ENCODE data around the gene SEMA5A. TPM values are rescaled to one million over a fixed set of nuclear protein-coding genes. Genes with fewer than 3 reads are reported as not detected.
"Not testable (repeated sequence)": the region's sequence is repeated elsewhere in the genome, so short reads cannot be mapped to it uniquely, and the experiment has no call there.

SEMA5A gene
- total RNA-seq, 1 donor from 2014 or later, result 2.2 TPM

GRCh38 chr5:9401786-9402472 lies 143.9 kb downstream of the SEMA5A start:
- DNase-seq (ENCODE audit: low read depth), result no peak

DNA sequence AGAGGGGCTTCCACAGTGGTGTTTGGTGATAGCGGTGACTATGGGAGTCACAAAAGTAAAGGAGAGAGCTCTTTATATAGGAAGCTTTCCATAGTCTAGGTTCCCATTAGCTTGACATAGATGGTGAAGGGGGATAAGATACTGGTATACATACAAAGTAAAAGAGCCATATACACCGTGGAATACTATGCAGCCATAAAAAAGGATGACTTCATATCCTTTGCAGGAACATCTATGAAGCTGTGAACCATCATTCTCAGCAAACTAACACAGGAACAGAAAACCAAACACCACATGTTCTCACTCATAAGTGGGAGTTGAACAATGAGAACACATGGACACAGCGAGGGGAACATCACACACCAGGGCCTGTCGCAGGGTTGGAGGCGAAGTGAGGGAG lies 146.1 kb downstream of the SEMA5A start:
- DNase-seq (ENCODE audit: low read depth), result not testable (repeated sequence)

DNA sequence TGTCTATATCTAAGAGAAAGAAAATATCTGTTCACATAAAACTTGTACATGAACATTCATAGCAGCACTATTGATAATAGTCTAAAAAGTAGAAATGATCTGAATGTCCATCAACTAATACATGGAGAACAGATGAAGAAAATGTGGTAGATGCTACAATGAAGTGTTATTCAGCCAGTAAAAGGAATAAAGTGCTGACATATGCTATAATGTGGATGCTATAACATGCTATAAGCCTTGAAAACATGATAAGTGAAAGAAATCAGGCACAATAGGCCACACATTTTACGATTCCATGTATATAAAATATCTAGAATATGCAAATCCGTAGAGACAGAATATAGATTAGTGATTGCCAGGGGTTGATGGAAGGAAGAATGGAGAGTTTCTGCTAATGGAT lies 146.8 kb downstream of the SEMA5A start:
- no peak for DNase-seq (ENCODE audit: low read depth)

DNA sequence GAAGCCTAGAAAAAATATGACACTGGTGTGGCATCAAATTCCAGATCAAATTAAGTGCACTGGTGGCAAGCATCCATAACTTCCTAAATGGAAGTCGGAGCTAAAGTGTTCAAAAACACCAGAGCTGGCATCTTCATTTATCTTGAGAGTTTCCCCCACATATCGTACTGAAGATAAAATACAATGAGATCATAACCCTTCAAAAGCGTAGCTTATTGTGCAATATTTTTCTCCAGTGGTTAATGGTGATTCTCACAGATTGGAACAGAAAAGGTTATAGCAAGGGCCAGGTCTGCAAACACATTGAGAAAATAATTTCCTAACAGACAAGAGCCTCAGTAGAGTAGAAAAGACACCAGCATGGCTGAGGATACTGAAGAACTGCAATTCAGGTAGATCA lies 147.6 kb downstream of the SEMA5A start:
- no peak for DNase-seq (ENCODE audit: low read depth)

- DNase-seq (ENCODE audit: low read depth), result no peak
Observed at GRCh38 chr5:9396285-9396770, 149.5 kb downstream of the SEMA5A start.

DNA sequence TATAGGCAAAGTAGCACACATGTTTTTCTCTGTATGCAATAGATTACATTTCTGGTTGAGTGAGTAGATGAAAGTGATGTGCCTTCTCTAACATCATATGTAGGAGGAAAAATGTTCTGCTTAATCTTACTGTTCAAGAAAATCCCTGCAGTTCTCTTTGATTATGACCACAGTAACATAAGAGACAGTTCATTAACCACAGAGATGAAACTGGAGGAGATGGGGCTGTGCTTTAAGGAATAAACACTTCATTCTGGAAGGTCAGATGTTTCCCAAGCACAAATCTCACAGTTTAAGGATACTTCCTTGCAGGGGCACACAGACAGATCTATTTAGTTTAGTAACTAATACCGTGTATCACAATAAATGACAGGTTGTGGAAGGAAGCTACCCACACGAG lies 150.2 kb downstream of the SEMA5A start:
- peak; percentile 7 for DNase-seq (ENCODE audit: low read depth)

DNA sequence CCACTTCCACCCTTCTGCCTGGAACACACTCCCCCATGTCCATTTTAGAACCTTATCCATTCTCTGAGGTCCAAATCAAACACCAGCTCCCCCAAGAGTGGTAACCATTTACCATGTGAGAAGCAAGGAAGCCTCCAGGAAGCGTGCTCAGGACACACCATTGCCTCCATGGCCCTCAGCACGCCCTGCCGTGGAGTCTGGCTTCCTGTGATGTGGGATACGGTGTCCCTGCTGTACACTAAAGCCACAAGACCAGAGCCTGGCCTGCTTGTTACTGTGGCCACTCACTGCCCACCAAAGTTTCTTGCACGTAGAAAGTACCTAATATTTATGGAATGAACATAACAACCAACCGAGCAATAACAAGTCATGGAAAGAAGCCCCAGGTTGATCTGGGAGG lies 151.7 kb downstream of the SEMA5A start:
- no peak for DNase-seq (ENCODE audit: low read depth)

- DNase-seq (ENCODE audit: low read depth), result peak; percentile 18
Observed at GRCh38 chr5:9392625-9393024, 153.2 kb downstream of the SEMA5A start.

DNA sequence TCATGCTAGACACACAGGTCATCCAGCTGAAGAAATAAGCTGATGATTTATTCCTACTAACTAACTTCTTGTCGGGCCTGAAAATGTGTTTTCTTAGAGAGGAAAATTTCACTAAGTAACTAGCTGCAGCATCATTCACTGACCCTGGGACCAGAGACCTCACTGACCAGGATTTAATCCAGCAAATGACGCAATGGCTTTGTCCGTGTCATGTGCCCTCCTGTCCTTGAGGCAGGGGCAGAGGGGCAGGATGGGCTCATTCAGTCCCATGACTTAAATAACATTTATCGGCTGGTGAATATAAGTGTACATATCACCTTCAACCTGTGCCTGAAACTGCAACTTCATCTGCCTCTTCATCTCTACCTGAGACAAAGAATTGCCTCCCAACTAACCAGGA lies 154.8 kb downstream of the SEMA5A start:
- DNase-seq (ENCODE audit: low read depth), result no peak

DNA sequence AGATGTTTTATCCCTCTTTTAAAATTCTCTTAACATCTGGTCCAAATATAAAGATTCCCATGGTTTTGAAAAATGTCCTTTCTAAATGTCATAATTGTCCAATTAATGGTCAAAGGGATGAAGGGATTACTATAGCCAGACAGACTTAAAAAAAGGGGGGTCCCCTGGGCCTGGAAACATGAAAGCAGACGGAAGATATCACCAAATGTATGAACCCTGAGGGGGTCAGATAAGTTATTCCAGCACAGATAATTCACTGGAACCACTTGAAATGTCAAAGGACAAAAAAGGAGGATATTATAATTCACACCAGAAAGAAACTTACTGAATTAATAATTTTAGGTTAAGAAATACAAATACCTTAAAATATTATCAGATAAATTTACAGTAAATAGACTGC lies 155.8 kb downstream of the SEMA5A start:
- DNase-seq (ENCODE audit: low read depth), result no peak

DNA sequence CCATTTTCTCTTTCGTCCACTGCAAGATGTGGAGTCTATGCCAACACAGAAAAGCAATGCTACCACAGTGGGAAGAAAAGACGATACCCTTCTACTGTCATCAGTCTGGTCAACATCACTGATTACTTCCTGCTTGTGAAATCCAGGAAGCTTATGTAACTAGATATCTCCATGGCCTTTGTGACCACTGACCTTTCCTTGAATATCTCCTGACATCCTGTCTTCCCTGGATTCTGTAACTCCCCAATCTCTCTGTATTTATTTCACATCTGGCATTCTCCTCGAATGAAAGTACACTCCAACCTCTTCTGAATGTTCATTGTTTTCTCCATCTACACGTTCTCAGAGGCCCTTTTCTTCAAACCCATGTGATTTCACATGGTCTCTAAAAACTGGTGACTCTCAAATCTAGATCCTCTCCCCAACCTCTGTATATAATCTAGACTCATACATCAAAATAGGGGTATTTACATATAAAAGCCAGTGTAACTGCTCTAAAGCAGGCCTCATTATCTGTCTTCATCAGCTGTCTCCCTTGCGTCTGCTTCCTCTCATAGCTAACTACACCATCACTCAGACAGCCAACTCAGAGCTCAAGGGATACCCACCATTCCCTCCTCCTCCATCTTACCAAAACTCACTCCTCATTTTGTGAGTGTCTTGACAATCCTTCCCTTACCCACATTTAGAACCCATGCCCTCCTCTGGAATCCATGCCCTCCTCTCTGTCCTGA lies 156.8 kb downstream of the SEMA5A start:
- DNase-seq (ENCODE audit: low read depth), result no peak

GRCh38 chr5:9387879-9388278 lies 158.0 kb downstream of the SEMA5A start:
- DNase-seq (ENCODE audit: low read depth), result no peak

DNA sequence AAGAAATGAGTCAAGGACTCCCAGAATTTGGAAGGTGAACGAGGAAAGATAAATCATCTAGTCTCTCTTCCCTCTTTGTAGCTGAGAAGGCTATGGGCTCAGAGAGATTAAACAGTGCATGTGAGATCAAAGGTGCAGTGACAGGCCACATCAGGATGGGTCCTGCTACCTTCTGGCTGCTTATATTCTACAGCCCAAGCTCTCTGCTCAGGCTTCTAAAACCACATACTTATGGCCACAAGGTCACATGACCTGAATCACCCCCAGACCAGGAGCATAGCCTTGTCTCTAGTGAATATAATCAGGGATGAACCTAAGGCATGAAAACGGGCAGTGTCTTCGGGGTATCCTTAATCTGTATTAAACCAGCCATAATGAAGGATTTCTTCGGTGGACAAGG lies 158.9 kb downstream of the SEMA5A start:
- no peak for DNase-seq (ENCODE audit: low read depth)

DNA sequence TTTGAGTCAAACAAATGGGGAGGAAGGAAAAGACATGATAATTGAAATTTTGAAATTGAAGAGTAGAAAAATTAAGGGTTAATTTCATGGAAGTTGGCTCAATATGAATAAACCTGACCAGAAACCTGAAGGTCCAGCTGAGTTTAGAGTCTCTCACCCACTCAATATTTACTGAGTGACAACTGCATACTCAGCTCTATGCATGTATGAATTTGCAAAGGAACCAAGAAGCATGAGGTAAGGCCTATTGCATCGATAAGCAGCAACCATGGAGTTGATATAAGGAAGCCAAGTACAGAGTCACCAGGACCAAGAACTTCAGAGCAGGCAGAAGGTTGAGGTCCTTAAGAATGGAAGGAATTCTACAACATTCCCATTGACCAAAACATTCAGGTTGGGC lies 163.4 kb downstream of the SEMA5A start:
- no peak for DNase-seq (ENCODE audit: low read depth)

- DNase-seq (ENCODE audit: low read depth), result no peak
Observed at GRCh38 chr5:9381464-9381863, 164.4 kb downstream of the SEMA5A start.

DNA sequence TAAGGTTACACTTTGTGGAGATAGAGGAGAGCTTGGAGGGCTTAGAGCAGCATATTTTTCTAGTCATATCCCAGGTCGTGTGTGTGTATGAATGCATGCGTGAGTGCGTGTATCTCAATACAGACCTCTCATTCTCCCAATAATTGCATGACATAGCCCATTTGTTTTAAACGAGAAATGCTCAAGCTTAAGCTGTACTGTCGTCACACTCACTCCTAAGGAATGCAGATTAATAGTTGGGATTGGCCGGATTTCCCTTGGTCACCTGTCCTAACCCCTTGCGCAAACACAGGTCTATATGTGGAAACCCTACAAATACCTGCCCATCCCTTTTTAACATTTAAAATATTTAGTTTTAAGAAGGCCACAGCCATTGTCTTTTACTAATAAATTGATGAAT lies 165.8 kb downstream of the SEMA5A start:
- no peak for DNase-seq (ENCODE audit: low read depth)

GRCh38 chr5:9376363-9377117 lies 169.3 kb downstream of the SEMA5A start:
- DNase-seq (ENCODE audit: low read depth), result no peak

DNA sequence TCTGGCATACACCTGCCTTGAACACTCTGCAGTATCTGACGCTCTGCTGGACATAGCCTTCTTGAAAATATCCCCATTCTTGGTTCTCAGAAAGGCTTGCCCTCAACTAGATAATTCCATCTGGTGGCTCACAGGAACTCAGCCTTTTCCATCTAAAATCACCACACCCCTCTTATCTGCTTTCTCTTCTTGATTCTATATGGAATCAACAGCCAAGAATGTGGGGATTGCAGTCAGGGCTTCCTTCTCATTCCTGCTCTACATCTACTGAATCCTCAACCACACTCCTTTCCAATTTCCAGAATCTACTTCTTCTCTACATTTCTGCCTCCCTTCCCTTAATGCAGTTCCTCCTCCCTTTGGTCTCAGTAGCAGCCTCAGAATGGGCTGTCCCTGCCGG lies 170.1 kb downstream of the SEMA5A start:
- no peak for DNase-seq (ENCODE audit: low read depth)

DNA sequence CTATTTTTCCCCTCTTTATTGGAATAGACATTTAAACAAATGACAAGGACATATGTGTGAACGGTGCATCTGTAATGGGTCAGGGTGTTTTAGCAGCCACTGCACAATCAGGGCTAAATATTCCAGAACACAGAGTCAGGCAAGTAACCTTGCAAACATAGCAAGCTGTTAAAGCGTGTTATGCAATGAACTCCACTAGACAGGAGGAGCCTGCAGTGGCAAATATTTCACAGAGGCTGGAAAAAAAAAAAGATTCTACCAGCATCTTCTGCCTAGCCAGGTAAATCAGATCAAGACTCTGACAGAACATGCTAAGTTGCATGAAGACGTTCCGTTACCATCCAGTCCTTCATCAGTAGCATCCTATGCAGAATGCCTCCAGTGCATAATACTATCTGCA lies 171.8 kb downstream of the SEMA5A start:
- no peak for DNase-seq (ENCODE audit: low read depth)

- DNase-seq (ENCODE audit: low read depth), result no peak
Observed at GRCh38 chr5:9373571-9373970, 172.3 kb downstream of the SEMA5A start.

DNA sequence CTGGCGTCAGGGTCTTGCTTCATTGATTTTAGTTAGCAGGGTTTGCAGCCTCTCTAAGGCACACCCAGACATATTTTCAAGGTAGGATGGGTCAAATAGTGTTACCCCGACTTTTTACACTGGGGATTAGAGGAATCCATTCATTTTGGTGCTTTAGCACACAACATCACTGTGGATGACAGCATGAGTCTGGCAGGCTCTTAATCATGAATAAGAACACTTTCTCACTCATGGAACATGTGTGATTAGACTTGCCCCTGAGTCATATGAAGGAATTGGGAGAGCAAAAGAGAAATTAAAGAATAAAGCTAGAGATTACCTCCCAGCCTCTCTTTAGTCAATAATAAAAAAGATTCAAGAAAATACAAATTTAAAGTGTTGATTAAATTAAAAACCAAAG lies 175.6 kb downstream of the SEMA5A start:
- no peak for DNase-seq (ENCODE audit: low read depth)

DNA sequence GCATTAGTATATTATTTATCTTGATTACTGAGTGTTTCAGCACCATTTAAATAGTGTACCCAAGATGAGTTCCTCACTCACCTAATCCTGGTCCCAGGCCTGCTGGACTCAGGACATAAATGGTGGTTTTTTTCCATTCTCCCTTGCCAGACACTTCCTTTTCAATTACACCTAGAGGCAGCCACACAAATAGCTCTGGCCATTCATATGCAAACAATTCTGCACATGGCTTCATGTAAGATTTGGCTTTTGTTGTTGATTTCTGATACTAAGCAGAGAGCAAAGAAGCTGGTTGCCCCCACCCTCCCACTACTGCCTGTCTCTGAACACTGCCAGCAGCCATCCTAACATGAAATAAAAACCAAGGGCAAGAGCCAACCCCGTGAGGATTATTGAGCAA lies 180.4 kb downstream of the SEMA5A start:
- no peak for DNase-seq (ENCODE audit: low read depth)
